IPS-11a (cell line): Measurements from ENCODE around the gene UBR1.

Source experiments
- H3K4me3 ChIP-seq: one replicate; pipeline ENCODE4 v1.5.1; 2013; ENCODE audit warnings: low read depth, low read length, control low read depth

UBR1 gene

GRCh38 chr15:43111354-43111753, 5.5 kb upstream of the UBR1 start:
- no peak overlapping the region for H3K4me3 ChIP-seq

- no peak overlapping the region for H3K4me3 ChIP-seq
Measured at GRCh38 chr15:43107751-43108150, 1.9 kb upstream of the UBR1 start.

GRCh38 chr15:43106486-43106829, 620 bp upstream of the UBR1 start:
- peak overlapping the region; percentile 94 for H3K4me3 ChIP-seq

GRCh38 chr15:43105077-43105736, 631 bp downstream of the UBR1 start:
- H3K4me3 ChIP-seq = peak overlapping the region; percentile 94

- H3K4me3 ChIP-seq = no peak overlapping the region
Measured at GRCh38 chr15:43104426-43104825, 1.4 kb downstream of the UBR1 start.

GRCh38 chr15:43103907-43104306, 1.9 kb downstream of the UBR1 start:
- H3K4me3 ChIP-seq = no peak overlapping the region

- no peak overlapping the region for H3K4me3 ChIP-seq
Measured at GRCh38 chr15:43102187-43102586, 3.7 kb downstream of the UBR1 start.

GRCh38 chr15:43100971-43101370, 4.9 kb downstream of the UBR1 start:
- H3K4me3 ChIP-seq = no peak overlapping the region

GRCh38 chr15:43099105-43099845, 6.6 kb downstream of the UBR1 start:
- no peak overlapping the region for H3K4me3 ChIP-seq

- H3K4me3 ChIP-seq = no peak overlapping the region
Measured at GRCh38 chr15:43096411-43096810, 9.4 kb downstream of the UBR1 start.

GRCh38 chr15:43095708-43096347, 10.0 kb downstream of the UBR1 start:
- no peak overlapping the region for H3K4me3 ChIP-seq

- no peak overlapping the region for H3K4me3 ChIP-seq
Measured at GRCh38 chr15:43095243-43095642, 10.6 kb downstream of the UBR1 start.

- H3K4me3 ChIP-seq = no peak overlapping the region
Measured at GRCh38 chr15:43094416-43095030, 11.3 kb downstream of the UBR1 start.

GRCh38 chr15:43093026-43093425, 12.8 kb downstream of the UBR1 start:
- H3K4me3 ChIP-seq = no peak overlapping the region

GRCh38 chr15:43091859-43092258, 14.0 kb downstream of the UBR1 start:
- no peak overlapping the region for H3K4me3 ChIP-seq

GRCh38 chr15:43086551-43086950, 19.3 kb downstream of the UBR1 start:
- no peak overlapping the region for H3K4me3 ChIP-seq

- H3K4me3 ChIP-seq = no peak overlapping the region
Measured at GRCh38 chr15:43085921-43086320, 19.9 kb downstream of the UBR1 start.

GRCh38 chr15:43082509-43082908, 23.3 kb downstream of the UBR1 start:
- no peak overlapping the region for H3K4me3 ChIP-seq

- H3K4me3 ChIP-seq = no peak overlapping the region
Measured at GRCh38 chr15:43081283-43081682, 24.6 kb downstream of the UBR1 start.

- no peak overlapping the region for H3K4me3 ChIP-seq
Measured at GRCh38 chr15:43071451-43071850, 34.4 kb downstream of the UBR1 start.

- no peak overlapping the region for H3K4me3 ChIP-seq
Measured at GRCh38 chr15:43070893-43071292, 34.9 kb downstream of the UBR1 start.

GRCh38 chr15:43070249-43070648, 35.6 kb downstream of the UBR1 start:
- no peak overlapping the region for H3K4me3 ChIP-seq
